H1 (cell line): ENCODE results near the gene ARHGEF19. TPM values are rescaled to one million over a fixed set of nuclear protein-coding genes. Genes with fewer than 3 reads are reported as not detected.

Experiments
- CTCF ChIA-PET: fragments of 300-600 bp; sonication (Branson Sonifier 250); formaldehyde crosslinking; loops from one replicate; lab custom pipeline; 2021; ENCODE audit not compliant: partially characterized antibody; lab: Charles Lee
- POLR2A ChIA-PET: fragments of 300-600 bp; sonication (Branson Sonifier 250); formaldehyde crosslinking; loops from one replicate; lab custom pipeline; 2021; ENCODE audit warnings: inconsistent platforms; ENCODE audit not compliant: partially characterized antibody; lab: Charles Lee
- DNase-seq, 2 experiments: peaks; one replicate each; pipeline versions ENCODE4 v3.0.0 to v3.0.0-alpha.2; 2010 to 2022; ENCODE audit warnings: low spot score in 2 of 2, low read depth in 1 of 2, mixed read lengths in 1 of 2
- FAIRE-seq: peaks from 2 replicates; lab custom pipeline; 2011; peaks lifted over from hg19 to GRCh38; lab: Jason Lieb, UNC
- H2AFZ ChIP-seq: 2 replicates; pipeline ENCODE4 v1.8.1; 2012; ENCODE audit warnings: low read length, inconsistent platforms
- H2AK5ac ChIP-seq: 2 replicates; pipeline ENCODE4 v1.6.1; 2013; ENCODE audit warnings: low read depth, low read length
- H2BK120ac ChIP-seq: replicated peaks from 2 replicates; pipeline ENCODE3; 2013; ENCODE audit warnings: low read depth, low read length, inconsistent platforms
- H2BK12ac ChIP-seq: 2 replicates; pipeline ENCODE4 v1.6.1; 2013; ENCODE audit warnings: low read depth, low read length
- H2BK15ac ChIP-seq: 2 replicates; pipeline ENCODE4 v1.6.1; 2013; ENCODE audit warnings: low read length
- H2BK20ac ChIP-seq: 2 replicates; pipeline ENCODE4 v1.6.1; 2013; ENCODE audit warnings: low read length
- H2BK5ac ChIP-seq: 2 replicates; pipeline ENCODE4 v1.6.1; 2013; ENCODE audit warnings: low read depth, low read length
- H3K14ac ChIP-seq: 2 replicates; pipeline ENCODE4 v1.6.1; 2013; ENCODE audit warnings: inconsistent platforms; ENCODE audit not compliant: insufficient read length
- H3K18ac ChIP-seq: 2 replicates; pipeline ENCODE4 v1.6.1; 2013; ENCODE audit warnings: low read length; ENCODE audit errors: extremely low read depth
- H3K23ac ChIP-seq: 2 replicates; pipeline ENCODE4 v1.6.1; 2013; ENCODE audit warnings: inconsistent platforms; ENCODE audit not compliant: insufficient read length
- H3K23me2 ChIP-seq: 2 replicates; pipeline ENCODE4 v1.6.1; 2013; ENCODE audit warnings: low read depth, low read length
- H3K27ac ChIP-seq: 2 replicates; pipeline ENCODE4 v1.6.1; 2011; ENCODE audit warnings: low read depth, low read length, inconsistent platforms
- H3K27me3 ChIP-seq, 4 experiments: replicated peaks in 1 of 4; 1 replicate in 1 of 4; 2 replicates in 3 of 4; pipeline versions ENCODE4 v1.6.1 to v1.8.1; 2011 to 2013; ENCODE audit warnings: low read length in 3 of 4, mild to moderate bottlenecking in 3 of 4, inconsistent platforms in 2 of 4, mixed read lengths in 2 of 4, moderate library complexity in 1 of 4; ENCODE audit not compliant: control insufficient read depth in 3 of 4, insufficient read depth in 3 of 4; ENCODE audit errors: extremely low read depth in 1 of 4
- H3K36me3 ChIP-seq, 4 experiments: 2 replicates each; pipeline versions ENCODE4 v1.6.1 to v1.8.1; 2011 to 2013; ENCODE audit warnings: mild to moderate bottlenecking in 4 of 4, low read length in 3 of 4, moderate library complexity in 2 of 4, control low read depth in 1 of 4, inconsistent platforms in 1 of 4; ENCODE audit not compliant: insufficient read depth in 4 of 4, control insufficient read depth in 2 of 4
- H3K4ac ChIP-seq: replicated peaks from 2 replicates; pipeline ENCODE3; 2013; ENCODE audit warnings: low read length, low read depth, mixed read lengths, inconsistent platforms; ENCODE audit not compliant: insufficient read length
- H3K4me1 ChIP-seq, 4 experiments: replicated peaks in 1 of 4; 1 replicate in 1 of 4; 2 replicates in 3 of 4; pipeline versions ENCODE4 v1.6.1 to v1.8.1; 2011 to 2013; ENCODE audit warnings: low read length in 3 of 4, inconsistent platforms in 2 of 4, mixed read lengths in 1 of 4; ENCODE audit not compliant: insufficient read depth in 4 of 4, control insufficient read depth in 3 of 4
- H3K4me2 ChIP-seq, 2 experiments: 2 replicates each; pipeline versions ENCODE4 v1.6.1 to v1.8.1; 2011 to 2013; ENCODE audit warnings: low read depth in 2 of 2, low read length in 2 of 2, control low read depth in 1 of 2, inconsistent platforms in 1 of 2, mild to moderate bottlenecking in 1 of 2; ENCODE audit not compliant: insufficient read depth in 1 of 2
- H3K4me3 ChIP-seq, 4 experiments: fragments of 200-600, 300-600 bp in 1 of 4; sonication (generic), shearing (Covaris generic), sonication (Bioruptor Twin) in 1 of 4; 2 replicates each; pipeline versions ENCODE4 v1.5.1 to v1.8.1; 2011 to 2016; ENCODE audit warnings: low read length in 4 of 4, low read depth in 3 of 4, control low read depth in 2 of 4, inconsistent platforms in 2 of 4, mild to moderate bottlenecking in 2 of 4, mixed read lengths in 1 of 4, moderate library complexity in 1 of 4; ENCODE audit not compliant: insufficient read depth in 2 of 4; ENCODE audit errors: extremely low read depth in 1 of 4
- H3K56ac ChIP-seq: replicated peaks from 2 replicates; pipeline ENCODE3; 2013; ENCODE audit warnings: low read depth, mild to moderate bottlenecking, mixed read lengths, low read length, inconsistent platforms; ENCODE audit not compliant: insufficient read length
- H3K79me1 ChIP-seq: 2 replicates; pipeline ENCODE4 v1.6.1; 2013; ENCODE audit warnings: low read depth, low read length, control low read depth
- H3K79me2 ChIP-seq, 2 experiments: 2 replicates each; pipeline versions ENCODE4 v1.6.1 to v1.8.1; 2012 to 2013; ENCODE audit warnings: low read length in 2 of 2, mild to moderate bottlenecking in 2 of 2, inconsistent platforms in 1 of 2; ENCODE audit not compliant: insufficient read depth in 2 of 2, control insufficient read depth in 1 of 2
- H3K9ac ChIP-seq, 4 experiments: replicated peaks in 1 of 4; 1 replicate in 1 of 4; 2 replicates in 3 of 4; pipeline versions ENCODE4 v1.6.1 to v1.8.1; 2011 to 2013; ENCODE audit warnings: low read depth in 3 of 4, low read length in 3 of 4, control low read depth in 2 of 4, mild to moderate bottlenecking in 2 of 4, moderate library complexity in 2 of 4, inconsistent platforms in 1 of 4; ENCODE audit errors: extremely low read depth in 1 of 4
- H3K9me3 ChIP-seq, 2 experiments: 2 replicates each; pipeline versions ENCODE4 v1.6.1 to v1.8.1; 2012 to 2013; ENCODE audit warnings: mild to moderate bottlenecking in 2 of 2, moderate library complexity in 2 of 2, control low read depth in 1 of 2, inconsistent platforms in 1 of 2, low read depth in 1 of 2, low read length in 1 of 2, mixed read lengths in 1 of 2; ENCODE audit not compliant: insufficient read depth in 2 of 2
- H4K20me1 ChIP-seq, 2 experiments: replicated peaks in 1 of 2; 2 replicates each; pipeline versions ENCODE3 to v1.8.1; 2011 to 2013; ENCODE audit warnings: inconsistent platforms in 2 of 2, low read length in 2 of 2, mild to moderate bottlenecking in 1 of 2; ENCODE audit not compliant: insufficient read depth in 2 of 2, control insufficient read depth in 1 of 2
- H4K5ac ChIP-seq: 2 replicates; pipeline ENCODE4 v1.6.1; 2013; ENCODE audit warnings: low read length, low read depth, mixed read lengths, inconsistent platforms; ENCODE audit not compliant: insufficient read length
- H4K8ac ChIP-seq: 2 replicates; pipeline ENCODE4 v1.8.0; 2013; ENCODE audit warnings: mild to moderate bottlenecking, moderate library complexity, low read length, inconsistent platforms; ENCODE audit not compliant: insufficient read depth; ENCODE audit errors: extremely low read depth
- H4K91ac ChIP-seq: replicated peaks from 2 replicates; pipeline ENCODE3; 2013; ENCODE audit warnings: low read length, mixed read lengths, inconsistent platforms; ENCODE audit not compliant: insufficient read length
- CTCF ChIP-seq, 3 experiments: IDR thresholded peaks; 1 replicate in 2 of 3; 2 replicates in 1 of 3; pipeline versions ENCODE4 v1.5.1 to v1.6.1; 2011; ENCODE audit warnings: low read length in 3 of 3, mild to moderate bottlenecking in 3 of 3, inconsistent platforms in 2 of 3, low read depth in 1 of 3, moderate library complexity in 1 of 3; ENCODE audit not compliant: insufficient read depth in 1 of 3; ENCODE audit errors: control extremely low read depth in 1 of 3
- EP300 ChIP-seq, 2 experiments: IDR thresholded peaks; 1 replicate in 1 of 2; 2 replicates in 1 of 2; pipeline ENCODE4 v1.6.1; 2011 to 2012; ENCODE audit warnings: low read depth in 2 of 2, low read length in 2 of 2, mild to moderate bottlenecking in 2 of 2, borderline replicate concordance in 1 of 2, inconsistent platforms in 1 of 2, moderate library complexity in 1 of 2
- GABPA ChIP-seq: IDR thresholded peaks from 2 replicates; pipeline ENCODE4 v1.6.1; 2011; ENCODE audit warnings: mild to moderate bottlenecking, low read length, moderate library complexity, borderline replicate concordance; ENCODE audit not compliant: insufficient read depth
- RAD21 ChIP-seq, 2 experiments: IDR thresholded peaks in 1 of 2; conservative IDR thresholded peaks in 1 of 2; 2 replicates each; pipeline ENCODE4 v1.6.1; 2011; ENCODE audit warnings: low read depth in 2 of 2, low read length in 2 of 2, improper control_type of control experiment in 1 of 2, inconsistent platforms in 1 of 2, mild to moderate bottlenecking in 1 of 2, moderate library complexity in 1 of 2
- WGBS, 2 experiments: shearing (Covaris generic) in 1 of 2; methylation state at CpG; one replicate each; pipeline versions ENCODE4 v1.1.6 to v1.1.7; 2013 to 2015; ENCODE audit warnings: low lambda C conversion rate in 2 of 2, mixed read lengths in 2 of 2, inconsistent platforms in 1 of 2, low coverage in 1 of 2, missing lambda C conversion rate in 1 of 2; ENCODE audit not compliant: insufficient replicate concordance in 2 of 2, insufficient coverage in 1 of 2, insufficient read length in 1 of 2; ENCODE audit errors: extremely low coverage in 1 of 2, missing lambda C conversion rate in 1 of 2; 5-methylcytosine and 5-hydroxymethylcytosine counted together
- polyA plus RNA-seq, 7 experiments: library from polyadenylated mRNA; depleted of rRNA in 3 of 7; stranded (reverse) in 5 of 7; unstranded in 2 of 7; fragments of >200 nt in 5 of 7; fragments of 200-250 nt in 2 of 7; gene quantifications; 1 replicate in 5 of 7; 2 replicates in 1 of 7; 4 replicates in 1 of 7; pipeline versions ENCODE4 v1.2.1 to v1.2.3, GENCODE V29; 2011 to 2013; ENCODE audit warnings: missing spikeins in 2 of 7, mixed read lengths in 2 of 7
- total RNA-seq: library from RNA; stranded (reverse); fragmentation: NEBNext Ultra II Directional; extraction: Animal tissue kit (Norgen Biotek cat#: 25700); gene quantifications from 2 replicates; pipeline ENCODE4 v1.2.1, GENCODE V29; 2021

ARHGEF19 gene
- total and polyA plus RNA-seq, 2 of the 8 experiments (the other 6 are each of a cell fraction or from before 2014, with no cell fraction given), result 47.5 to 56.4 TPM

GRCh38 chr1:16204634-16205333 lies 7.7 kb downstream of the ARHGEF19 start:
- Histone ChIP-seq H3K4me2 (no peak overlapping the region), H3K4me1 (peaks cover 0 to 17% (median 11%) of the 10 kb centered on the region in 4 experiments; a peak in 5 of 7 replicates), H2AK5ac (no peak overlapping the region), H3K4ac (no peak overlapping the region), H3K23me2 (peaks cover 6% of the 10 kb centered on the region), H2AFZ (no peak overlapping the region), H4K5ac (no peak overlapping the region), H4K20me1 (peaks cover 2 to 4% of the 10 kb centered on the region in 2 experiments), H3K27ac (no peak overlapping the region), H4K91ac (no peak overlapping the region), H3K79me2 (peaks cover 0 to 10% of the 10 kb centered on the region in 2 experiments; a peak in 2 of 4 replicates), H3K36me3 (peaks cover 9 to 23% (median 19%) of the 10 kb centered on the region in 4 experiments; a peak in 7 of 8 replicates), H3K56ac (no peak overlapping the region), H3K14ac (no peak overlapping the region), H2BK5ac (no peak overlapping the region), H3K4me3 (no peak overlapping the region), H3K23ac (no peak overlapping the region), H2BK20ac (no peak overlapping the region), H2BK12ac (no peak overlapping the region), H3K79me1 (peaks cover 5% of the 10 kb centered on the region; the same call in 1 of the 2 replicates), H3K9ac (no peak overlapping the region), H2BK15ac (no peak overlapping the region), H3K9me3 (no peaks in the 10 kb centered on the region), H3K18ac (no peak overlapping the region), H2BK120ac (no peak overlapping the region), H4K8ac (no peak overlapping the region), H3K27me3 (no peaks in the 10 kb centered on the region)
- WGBS, 2 experiments, result 78% methylated on average over 12 of the region's 12 CpGs; no CpG with 5 or more reads in 1 of the 2 experiments
- ChIA-PET POLR2A (interaction anchor here (1.0 to 1.7 kb wide), 5 partner anchors 11 to 40 kb away, joined by 3 to 5 read pairs (median 4); no protein-coding TSS in a partner anchor), CTCF (interaction anchor here (0.7 to 7.6 kb wide), 20 partner anchors 12 to 131 kb away, joined by 3 to 45 read pairs (median 6); partner anchors contain the start of gene FAM131C)
- FAIRE-seq (peak; percentile 24), DNase-seq (peak in 1 of 2 experiments; percentile 78)
- peak; percentile 61 to 74 for TF ChIP-seq RAD21 (IDR thresholded peaks at IDR 0.05 in 1 of 2, conservative IDR thresholded peaks at IDR 0.05 in 1 of 2; ENCODE audit: low read depth in 2 of 2, low read length in 2 of 2)
- no peak for TF ChIP-seq EP300 (IDR thresholded peaks at IDR 0.05; ENCODE audit: borderline replicate concordance in 1 of 2, low read depth in 2 of 2, low read length in 2 of 2)
- TF ChIP-seq GABPA, result no peak
- peak; percentile 68 to 82 (median 71) for TF ChIP-seq CTCF (IDR thresholded peaks at IDR 0.05; ENCODE audit: control extremely low read depth in 1 of 3, insufficient read depth in 1 of 3, low read depth in 1 of 3, low read length in 3 of 3)
